ENCODE measurements around the gene PPIA.
"Not testable (repeated sequence)": the region's sequence is repeated elsewhere in the genome, so short reads cannot be mapped to it uniquely, and the experiment has no call there.

Gene PPIA

DNA sequence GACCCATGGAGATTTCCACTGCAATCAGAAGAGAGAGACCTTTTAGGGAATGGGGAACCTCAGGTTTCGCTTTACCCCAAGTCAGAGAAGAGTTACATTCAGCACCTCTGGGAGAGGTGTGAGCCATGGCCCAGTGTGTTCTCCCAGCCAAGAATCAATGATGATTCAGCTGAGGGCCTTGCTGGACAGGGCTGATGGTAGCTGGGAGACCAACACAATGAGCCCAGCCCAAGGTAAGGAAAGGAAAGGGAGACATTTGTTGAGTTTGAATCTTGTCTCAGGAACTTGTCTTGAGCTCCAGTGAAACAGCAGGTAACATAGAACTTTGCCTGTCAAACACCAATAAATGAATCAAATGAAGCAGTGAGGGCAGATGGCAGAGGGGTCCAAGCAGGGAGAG lies 14.0 kb upstream of the PPIA start:
- TF ChIP-seq, protein P1, sequence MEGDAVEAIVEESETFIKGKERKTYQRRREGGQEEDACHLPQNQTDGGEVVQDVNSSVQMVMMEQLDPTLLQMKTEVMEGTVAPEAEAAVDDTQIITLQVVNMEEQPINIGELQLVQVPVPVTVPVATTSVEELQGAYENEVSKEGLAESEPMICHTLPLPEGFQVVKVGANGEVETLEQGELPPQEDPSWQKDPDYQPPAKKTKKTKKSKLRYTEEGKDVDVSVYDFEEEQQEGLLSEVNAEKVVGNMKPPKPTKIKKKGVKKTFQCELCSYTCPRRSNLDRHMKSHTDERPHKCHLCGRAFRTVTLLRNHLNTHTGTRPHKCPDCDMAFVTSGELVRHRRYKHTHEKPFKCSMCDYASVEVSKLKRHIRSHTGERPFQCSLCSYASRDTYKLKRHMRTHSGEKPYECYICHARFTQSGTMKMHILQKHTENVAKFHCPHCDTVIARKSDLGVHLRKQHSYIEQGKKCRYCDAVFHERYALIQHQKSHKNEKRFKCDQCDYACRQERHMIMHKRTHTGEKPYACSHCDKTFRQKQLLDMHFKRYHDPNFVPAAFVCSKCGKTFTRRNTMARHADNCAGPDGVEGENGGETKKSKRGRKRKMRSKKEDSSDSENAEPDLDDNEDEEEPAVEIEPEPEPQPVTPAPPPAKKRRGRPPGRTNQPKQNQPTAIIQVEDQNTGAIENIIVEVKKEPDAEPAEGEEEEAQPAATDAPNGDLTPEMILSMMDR (IDR thresholded peaks at IDR 0.05; ENCODE audit: low read depth, low read length): no peak
- H3K4me3 ChIP-seq (ENCODE audit: low read depth, low read length): no peak overlapping the region

DNA sequence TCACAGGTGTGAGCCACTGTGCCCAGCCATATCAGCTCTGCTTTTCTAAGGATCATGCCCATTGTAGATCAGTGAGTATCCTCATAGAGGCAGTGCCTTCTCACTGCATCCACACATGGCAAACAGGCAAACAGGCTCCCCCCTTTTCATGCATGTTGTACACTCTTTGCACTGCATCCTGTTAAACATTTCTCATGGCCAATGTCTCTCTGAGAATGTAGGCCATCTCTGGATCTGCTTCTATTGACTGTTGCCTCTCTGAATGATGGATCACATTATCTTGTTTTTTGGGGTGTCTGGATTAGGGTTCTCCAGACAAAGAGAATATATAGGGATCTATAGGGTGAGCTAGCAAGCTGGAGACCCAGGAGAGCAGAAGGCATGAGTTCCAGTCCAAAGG lies 13.1 kb upstream of the PPIA start:
- H3K4me3 ChIP-seq (ENCODE audit: low read depth, low read length): no peak overlapping the region
- TF ChIP-seq, protein P1 (IDR thresholded peaks at IDR 0.05; ENCODE audit: low read depth, low read length): no peak

DNA sequence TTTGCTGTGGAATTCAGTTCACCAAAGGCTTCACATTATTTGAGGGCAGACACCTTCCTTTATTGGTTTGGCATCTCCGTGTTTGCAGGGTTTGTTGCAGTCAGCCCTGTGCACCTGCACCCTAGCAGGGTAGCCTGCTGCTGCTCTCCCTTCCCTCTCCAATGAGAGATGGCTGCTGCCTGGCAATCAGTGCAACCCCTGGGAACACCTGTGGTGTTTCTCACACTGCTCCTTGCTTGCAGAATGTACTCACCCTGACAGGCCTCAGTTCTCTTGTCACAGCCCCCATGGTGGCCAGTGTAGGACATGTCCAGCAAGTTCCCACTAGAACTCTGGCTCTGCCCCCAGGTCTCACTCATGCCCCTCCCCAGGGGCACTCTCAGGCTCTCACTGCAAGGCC lies 12.1 kb upstream of the PPIA start:
- TF ChIP-seq, protein P1 (IDR thresholded peaks at IDR 0.05; ENCODE audit: low read depth, low read length): no peak
- H3K4me3 ChIP-seq (ENCODE audit: low read depth, low read length): no peak overlapping the region

DNA sequence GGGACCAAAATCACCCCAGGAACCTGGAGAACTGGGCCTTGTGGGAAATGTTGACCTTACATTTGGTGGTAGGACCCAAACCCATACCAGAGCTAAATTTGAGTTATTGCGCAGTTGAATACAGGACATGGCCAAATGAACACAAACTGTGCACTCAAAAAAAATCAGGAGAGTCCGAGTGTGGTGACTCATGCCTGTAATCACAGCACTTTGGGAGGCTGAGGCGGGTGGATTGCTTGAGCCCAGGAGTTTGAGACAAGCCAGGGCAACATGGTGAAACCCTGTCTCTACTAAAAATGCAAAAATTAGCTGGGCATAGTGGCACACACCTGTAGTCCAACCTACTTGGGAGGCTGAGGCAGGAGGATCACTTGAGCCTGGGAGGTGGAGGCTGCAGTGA lies 11.3 kb upstream of the PPIA start:
- not testable (repeated sequence) for H3K4me3 ChIP-seq (ENCODE audit: low read depth, low read length)

DNA sequence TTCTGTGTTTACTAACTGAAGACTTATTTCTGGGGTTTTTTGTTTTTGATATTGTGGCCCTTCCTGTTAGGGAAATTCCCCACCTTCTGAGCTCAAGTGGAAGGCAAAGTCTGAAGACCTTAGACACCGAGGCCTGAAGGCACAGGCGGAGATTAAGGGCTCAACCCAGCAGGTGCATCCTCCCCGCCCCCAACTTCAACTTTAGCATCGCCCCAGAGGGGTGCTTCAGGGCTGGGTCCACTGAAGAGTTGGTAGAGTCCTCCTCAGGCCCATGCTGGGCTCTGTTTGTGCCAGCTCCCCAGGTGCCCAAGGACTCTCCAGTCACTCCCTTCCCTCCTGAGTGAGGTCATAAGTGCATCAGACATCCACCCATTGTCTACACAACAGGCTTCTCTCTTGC lies 9.4 kb upstream of the PPIA start:
- TF ChIP-seq, protein P1 (IDR thresholded peaks at IDR 0.05; ENCODE audit: low read depth, low read length): no peak
- H3K4me3 ChIP-seq (ENCODE audit: low read depth, low read length): no peak overlapping the region

DNA sequence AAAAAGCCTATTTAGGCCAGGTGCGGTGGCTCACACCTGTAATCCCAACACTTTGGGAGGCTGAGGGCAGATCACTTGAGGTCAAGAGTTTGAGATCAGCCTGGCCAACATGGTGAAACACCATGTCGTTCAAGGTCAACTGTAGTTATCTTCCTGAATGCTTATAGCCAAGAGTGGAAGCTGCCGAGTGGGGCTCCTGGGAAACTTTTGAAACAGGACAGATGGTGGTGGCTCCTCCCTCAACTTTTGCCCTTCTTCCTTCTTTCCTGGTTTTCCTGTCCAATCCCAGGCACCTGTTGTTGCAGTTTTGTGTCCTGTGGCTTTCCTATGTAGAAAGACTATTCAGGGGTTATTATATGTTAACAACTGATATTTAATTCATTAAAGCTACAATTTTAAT lies 8.7 kb upstream of the PPIA start:
- TF ChIP-seq, protein P1 (IDR thresholded peaks at IDR 0.05; ENCODE audit: low read depth, low read length): no peak
- H3K4me3 ChIP-seq (ENCODE audit: low read depth, low read length): no peak overlapping the region

DNA sequence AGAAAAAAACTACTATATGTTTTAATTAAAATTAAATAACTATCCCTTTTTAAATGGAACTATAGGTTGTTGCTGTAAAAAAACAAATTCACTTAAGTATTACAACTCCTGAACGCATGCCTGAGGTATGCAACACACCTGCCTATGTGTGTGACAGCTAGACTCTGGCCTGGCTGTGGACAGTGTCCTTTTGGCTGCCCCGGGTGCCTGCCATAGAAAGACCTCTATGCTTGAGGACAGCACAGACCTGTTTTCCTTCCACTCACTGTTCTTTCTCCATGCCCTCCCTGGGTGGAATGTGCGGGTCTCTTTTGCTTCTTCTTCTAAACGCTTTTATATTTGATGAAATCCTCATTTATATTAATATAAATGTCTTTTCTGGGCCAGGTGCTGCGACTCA lies 6.5 kb upstream of the PPIA start:
- TF ChIP-seq, protein P1 (IDR thresholded peaks at IDR 0.05; ENCODE audit: low read depth, low read length): no peak
- H3K4me3 ChIP-seq (ENCODE audit: low read depth, low read length): no peak overlapping the region

All from WI38 (cell line).